ENCODE results near the gene NPAS3.

NPAS3 gene

DNA sequence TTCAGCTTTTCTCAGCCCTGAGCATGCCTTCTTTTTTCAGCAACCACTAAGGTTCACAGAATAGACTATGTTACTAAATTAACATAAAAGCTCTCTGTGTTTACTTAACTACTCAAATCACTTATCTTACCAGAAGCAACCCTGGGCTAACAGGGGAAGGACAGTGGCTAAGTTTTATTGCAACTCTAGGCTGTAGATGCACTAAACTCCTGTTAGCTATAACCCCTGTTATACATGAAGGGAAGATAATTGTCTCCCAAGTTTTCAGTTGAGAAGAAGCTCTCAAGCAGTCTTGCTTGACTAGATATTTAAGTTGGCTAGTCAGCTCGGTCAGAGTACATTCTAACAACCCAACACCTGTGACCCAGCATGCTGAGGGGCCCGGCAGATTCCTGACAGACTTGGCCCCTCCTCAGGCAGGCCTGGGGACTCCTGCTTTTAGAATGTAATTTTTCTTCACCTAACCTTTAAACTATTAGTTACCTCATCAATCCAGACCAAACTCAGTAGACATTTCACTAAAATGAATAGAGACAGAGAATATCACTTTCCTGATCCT lies 547.7 kb downstream of the NPAS3 start:
- H3K4me3 ChIP-seq (ENCODE audit: low read length) = no peak overlapping the region
- TF ChIP-seq, protein P1, sequence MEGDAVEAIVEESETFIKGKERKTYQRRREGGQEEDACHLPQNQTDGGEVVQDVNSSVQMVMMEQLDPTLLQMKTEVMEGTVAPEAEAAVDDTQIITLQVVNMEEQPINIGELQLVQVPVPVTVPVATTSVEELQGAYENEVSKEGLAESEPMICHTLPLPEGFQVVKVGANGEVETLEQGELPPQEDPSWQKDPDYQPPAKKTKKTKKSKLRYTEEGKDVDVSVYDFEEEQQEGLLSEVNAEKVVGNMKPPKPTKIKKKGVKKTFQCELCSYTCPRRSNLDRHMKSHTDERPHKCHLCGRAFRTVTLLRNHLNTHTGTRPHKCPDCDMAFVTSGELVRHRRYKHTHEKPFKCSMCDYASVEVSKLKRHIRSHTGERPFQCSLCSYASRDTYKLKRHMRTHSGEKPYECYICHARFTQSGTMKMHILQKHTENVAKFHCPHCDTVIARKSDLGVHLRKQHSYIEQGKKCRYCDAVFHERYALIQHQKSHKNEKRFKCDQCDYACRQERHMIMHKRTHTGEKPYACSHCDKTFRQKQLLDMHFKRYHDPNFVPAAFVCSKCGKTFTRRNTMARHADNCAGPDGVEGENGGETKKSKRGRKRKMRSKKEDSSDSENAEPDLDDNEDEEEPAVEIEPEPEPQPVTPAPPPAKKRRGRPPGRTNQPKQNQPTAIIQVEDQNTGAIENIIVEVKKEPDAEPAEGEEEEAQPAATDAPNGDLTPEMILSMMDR (IDR thresholded peaks at IDR 0.05; ENCODE audit: insufficient read depth, low read depth, low read length, missing control alignments) = no peak
- no peak for DNase-seq (ENCODE audit: low read depth)

DNA sequence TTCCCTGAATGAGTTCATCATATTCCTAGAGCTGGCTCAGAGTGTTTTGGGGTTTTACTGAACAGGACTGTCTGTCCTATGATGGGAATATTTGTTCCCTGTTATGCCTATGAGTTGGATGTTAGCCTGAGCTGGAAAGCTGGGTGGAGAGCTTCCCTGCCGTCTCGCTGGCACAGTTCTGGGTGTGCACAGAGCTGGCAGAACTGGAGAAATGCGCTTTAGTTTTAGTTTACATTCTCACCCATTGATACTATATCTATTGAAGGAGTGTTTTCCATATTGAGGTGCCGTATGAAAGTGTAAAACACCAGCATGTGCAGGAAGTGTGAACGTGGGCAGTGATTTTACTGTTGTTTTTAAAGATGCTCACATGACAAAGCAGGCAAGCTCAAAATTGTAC lies 549.9 kb downstream of the NPAS3 start:
- DNase-seq (ENCODE audit: low read depth) = no peak
- TF ChIP-seq, protein P1 (IDR thresholded peaks at IDR 0.05; ENCODE audit: insufficient read depth, low read depth, low read length, missing control alignments) = no peak
- no peak overlapping the region for H3K4me3 ChIP-seq (ENCODE audit: low read length)

DNA sequence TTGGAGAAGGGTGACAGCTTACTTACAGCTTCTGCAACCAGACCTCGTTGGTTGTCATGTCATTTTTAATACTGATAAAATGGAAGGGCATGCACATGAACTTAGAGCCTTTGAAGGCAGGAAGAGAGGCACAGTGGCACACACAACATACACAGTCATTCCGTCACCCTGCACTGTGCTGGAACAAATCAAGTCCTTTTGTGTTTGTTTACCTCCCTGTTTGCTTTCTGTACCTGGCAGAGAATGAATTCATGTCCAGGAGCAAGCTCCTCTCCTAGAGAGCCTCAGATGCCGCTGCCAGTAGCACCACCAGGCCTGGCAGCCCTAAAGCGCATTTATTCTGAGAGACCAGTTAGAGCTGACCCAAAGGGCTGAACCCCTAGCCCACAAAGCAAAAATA lies 551.9 kb downstream of the NPAS3 start:
- DNase-seq (ENCODE audit: low read depth) = no peak
- TF ChIP-seq, protein P1 (IDR thresholded peaks at IDR 0.05; ENCODE audit: insufficient read depth, low read depth, low read length, missing control alignments) = no peak
- no peak overlapping the region for H3K4me3 ChIP-seq (ENCODE audit: low read length)

DNA sequence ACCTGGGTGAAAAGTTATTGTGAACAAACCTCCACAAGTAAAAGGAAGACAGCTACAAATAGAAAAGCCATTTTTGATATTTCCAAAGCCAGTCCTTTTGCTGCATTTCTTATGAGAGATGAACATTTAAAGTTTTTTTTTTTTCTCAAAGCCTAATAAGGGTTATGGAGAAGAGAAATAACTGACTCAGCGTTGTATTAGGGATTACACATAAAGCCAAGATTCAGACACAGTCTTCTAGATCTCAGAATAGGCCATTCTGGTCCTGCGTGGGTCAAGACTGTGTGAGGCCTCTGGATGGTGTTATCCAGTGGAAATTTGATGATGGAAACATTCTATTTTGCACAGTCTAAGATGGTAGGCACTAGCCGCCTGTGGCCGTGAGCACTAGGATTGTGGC lies 552.4 kb downstream of the NPAS3 start:
- TF ChIP-seq, protein P1 (IDR thresholded peaks at IDR 0.05; ENCODE audit: insufficient read depth, low read depth, low read length, missing control alignments) = no peak
- no peak for DNase-seq (ENCODE audit: low read depth)

DNA sequence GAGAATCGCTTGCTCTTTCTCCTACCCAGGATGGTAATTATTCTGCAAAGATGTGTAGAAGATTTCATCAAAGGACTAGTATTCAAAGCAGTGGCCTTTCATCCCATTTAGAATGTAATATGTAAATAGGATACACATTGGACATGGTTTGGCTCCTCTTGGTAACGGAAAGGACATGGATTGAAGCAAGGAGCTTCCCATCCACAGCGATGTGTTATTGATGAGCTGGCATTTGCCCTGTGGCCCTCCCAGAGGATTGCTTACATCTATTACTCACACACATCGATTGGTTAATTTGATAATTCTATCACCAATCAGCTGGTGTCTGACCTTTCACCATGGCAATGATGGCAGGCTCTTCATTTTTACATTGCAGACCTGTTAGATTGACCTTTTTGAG lies 553.8 kb downstream of the NPAS3 start:
- H3K4me3 ChIP-seq (ENCODE audit: low read length) = no peak overlapping the region
- TF ChIP-seq, protein P1 (IDR thresholded peaks at IDR 0.05; ENCODE audit: insufficient read depth, low read depth, low read length, missing control alignments) = no peak
- no peak for DNase-seq (ENCODE audit: low read depth)

More for the DNA sequence above, 552.4 kb downstream of the NPAS3 start:
- no peak overlapping the region for H3K4me3 ChIP-seq (ENCODE audit: low read length)

DNA sequence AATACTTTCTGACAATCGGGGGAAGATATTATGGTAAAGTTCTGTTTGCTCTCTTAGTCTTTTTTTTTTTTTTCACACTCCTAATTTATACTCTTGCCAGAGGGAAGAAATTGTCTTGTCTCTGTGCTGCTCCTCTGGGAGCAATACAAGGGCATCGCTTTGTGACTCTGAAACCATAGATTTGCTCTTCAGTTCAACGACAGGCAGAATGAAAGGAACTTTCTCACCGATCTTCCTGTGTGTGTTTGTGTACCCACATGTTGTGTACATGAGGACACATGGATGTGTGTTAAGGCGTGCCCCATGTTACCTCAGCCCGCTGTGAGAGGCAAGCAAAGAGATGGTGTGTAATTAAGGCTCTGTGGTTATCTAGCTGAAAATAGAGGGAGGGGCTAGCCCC lies 554.6 kb downstream of the NPAS3 start:
- no peak overlapping the region for H3K4me3 ChIP-seq (ENCODE audit: low read length)
- TF ChIP-seq, protein P1 (IDR thresholded peaks at IDR 0.05; ENCODE audit: insufficient read depth, low read depth, low read length, missing control alignments) = no peak
- no peak for DNase-seq (ENCODE audit: low read depth)

DNA sequence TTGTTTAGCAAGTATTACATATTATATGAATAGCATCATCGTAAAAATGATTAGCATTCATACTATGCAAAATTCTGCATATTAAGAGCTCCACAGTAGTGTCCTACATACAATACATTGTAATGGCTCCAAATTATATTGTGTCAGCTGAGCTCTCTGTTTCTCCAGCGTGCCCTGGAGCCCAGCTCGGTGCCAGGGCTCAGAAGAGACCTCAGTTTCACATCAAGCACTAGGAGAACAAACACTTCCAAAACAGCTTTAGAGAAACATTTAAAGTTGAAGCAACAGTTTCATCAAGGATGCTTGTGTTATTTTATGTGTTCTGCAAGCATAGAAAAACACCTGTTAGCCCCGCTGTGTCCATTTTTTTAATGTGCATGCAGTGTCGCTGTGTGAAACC lies 555.3 kb downstream of the NPAS3 start:
- TF ChIP-seq, protein P1 (IDR thresholded peaks at IDR 0.05; ENCODE audit: insufficient read depth, low read depth, low read length, missing control alignments) = no peak
- DNase-seq (ENCODE audit: low read depth) = no peak
- no peak overlapping the region for H3K4me3 ChIP-seq (ENCODE audit: low read length)

Data from epithelial cell of esophagus (primary cell).